Measurements from ENCODE around the gene GPR25.

The GPR25 gene

GRCh38 chr1:200916681-200917080 is 43.9 kb downstream of the GPR25 start:
- H3K27ac ChIP-seq (ENCODE audit: low read length), result no peak overlapping the region
- H3K36me3 ChIP-seq (replicated peaks; ENCODE audit: insufficient read depth, low read length), result no peaks in the 10 kb centered on the region
- H3K4me2 ChIP-seq (ENCODE audit: low read depth, low read length), result no peak overlapping the region
- no peaks in the 10 kb centered on the region for H3F3A ChIP-seq (ENCODE audit: insufficient read depth, low read length)
- H3K9ac ChIP-seq (ENCODE audit: low read length), result no peak overlapping the region
- no peaks in the 10 kb centered on the region for H3K27me3 ChIP-seq (replicated peaks; ENCODE audit: insufficient read depth, low read length)
- H4K20me1 ChIP-seq (ENCODE audit: insufficient read depth, low read length), result no peaks in the 10 kb centered on the region
- H2AFZ ChIP-seq (ENCODE audit: low read length), result no peak overlapping the region
- no peaks in the 10 kb centered on the region for H3K79me2 ChIP-seq (ENCODE audit: low read length)
- no peaks in the 10 kb centered on the region for H3K9me2 ChIP-seq (replicated peaks; ENCODE audit: insufficient read depth, low read length)
- H3K4me1 ChIP-seq (ENCODE audit: low read length), result no peaks in the 10 kb centered on the region
- DNase-seq, result no peak
- TF ChIP-seq EZH2phosphoT487 (IDR thresholded peaks at IDR 0.05; ENCODE audit: low read length) (no peak), CTCF (IDR thresholded peaks at IDR 0.05; ENCODE audit: low read length) (no peak), EZH2 (optimal IDR thresholded peaks at IDR 0.05; ENCODE audit: low read depth, low read length) (no peak)
- no peak overlapping the region for H3K4me3 ChIP-seq (ENCODE audit: low read length)
- no peaks in the 10 kb centered on the region for H3K9me3 ChIP-seq (replicated peaks; ENCODE audit: insufficient read depth, low read length)

GRCh38 chr1:200917291-200917817 is 44.6 kb downstream of the GPR25 start:
- no peak overlapping the region for H3K27ac ChIP-seq (ENCODE audit: low read length)
- no peak overlapping the region for H3K9ac ChIP-seq (ENCODE audit: low read length)
- H3F3A ChIP-seq (ENCODE audit: insufficient read depth, low read length), result no peaks in the 10 kb centered on the region
- no peaks in the 10 kb centered on the region for H3K9me2 ChIP-seq (replicated peaks; ENCODE audit: insufficient read depth, low read length)
- H3K36me3 ChIP-seq (replicated peaks; ENCODE audit: insufficient read depth, low read length), result no peaks in the 10 kb centered on the region
- H4K20me1 ChIP-seq (ENCODE audit: insufficient read depth, low read length), result no peaks in the 10 kb centered on the region
- no peak overlapping the region for H3K4me3 ChIP-seq (ENCODE audit: low read length)
- DNase-seq, result no peak
- no peak for TF ChIP-seq EZH2 (optimal IDR thresholded peaks at IDR 0.05; ENCODE audit: low read depth, low read length)
- no peak for TF ChIP-seq CTCF (IDR thresholded peaks at IDR 0.05; ENCODE audit: low read length)
- no peak for TF ChIP-seq EZH2phosphoT487 (IDR thresholded peaks at IDR 0.05; ENCODE audit: low read length)
- H3K4me2 ChIP-seq (ENCODE audit: low read depth, low read length), result no peak overlapping the region
- no peaks in the 10 kb centered on the region for H3K9me3 ChIP-seq (replicated peaks; ENCODE audit: insufficient read depth, low read length)
- H3K4me1 ChIP-seq (ENCODE audit: low read length), result no peaks in the 10 kb centered on the region
- H3K79me2 ChIP-seq (ENCODE audit: low read length), result no peaks in the 10 kb centered on the region
- H2AFZ ChIP-seq (ENCODE audit: low read length), result no peak overlapping the region
- no peaks in the 10 kb centered on the region for H3K27me3 ChIP-seq (replicated peaks; ENCODE audit: insufficient read depth, low read length)

- Histone ChIP-seq H3K27ac (ENCODE audit: low read length) (no peak overlapping the region), H3K9me3 (replicated peaks; ENCODE audit: insufficient read depth, low read length) (no peaks in the 10 kb centered on the region), H3K4me1 (ENCODE audit: low read length) (no peaks in the 10 kb centered on the region), H3K9me2 (replicated peaks; ENCODE audit: insufficient read depth, low read length) (no peaks in the 10 kb centered on the region), H4K20me1 (ENCODE audit: insufficient read depth, low read length) (no peaks in the 10 kb centered on the region), H3K79me2 (ENCODE audit: low read length) (no peaks in the 10 kb centered on the region), H3K9ac (ENCODE audit: low read length) (no peak overlapping the region), H3F3A (ENCODE audit: insufficient read depth, low read length) (no peaks in the 10 kb centered on the region), H2AFZ (ENCODE audit: low read length) (no peak overlapping the region), H3K4me2 (ENCODE audit: low read depth, low read length) (no peak overlapping the region), H3K36me3 (replicated peaks; ENCODE audit: insufficient read depth, low read length) (no peaks in the 10 kb centered on the region), H3K4me3 (ENCODE audit: low read length) (no peak overlapping the region), H3K27me3 (replicated peaks; ENCODE audit: insufficient read depth, low read length) (no peaks in the 10 kb centered on the region)
- DNase-seq, result no peak
- no peak for TF ChIP-seq CTCF (IDR thresholded peaks at IDR 0.05; ENCODE audit: low read length)
- no peak for TF ChIP-seq EZH2phosphoT487 (IDR thresholded peaks at IDR 0.05; ENCODE audit: low read length)
- TF ChIP-seq EZH2 (optimal IDR thresholded peaks at IDR 0.05; ENCODE audit: low read depth, low read length), result no peak
Observed at GRCh38 chr1:200918006-200918405, 45.2 kb downstream of the GPR25 start.
